ENCODE measurements around the gene TRAFD1.
A peak's percentile ranks its signal among the peaks of the same experiment; 100 is the strongest.

Gene TRAFD1

GRCh38 chr12:112179916-112180315 is 54.6 kb downstream of the TRAFD1 start:
- DNase-seq: no peak

- no peak for DNase-seq
Observed at GRCh38 chr12:112180422-112180821, 55.1 kb downstream of the TRAFD1 start.

DNA sequence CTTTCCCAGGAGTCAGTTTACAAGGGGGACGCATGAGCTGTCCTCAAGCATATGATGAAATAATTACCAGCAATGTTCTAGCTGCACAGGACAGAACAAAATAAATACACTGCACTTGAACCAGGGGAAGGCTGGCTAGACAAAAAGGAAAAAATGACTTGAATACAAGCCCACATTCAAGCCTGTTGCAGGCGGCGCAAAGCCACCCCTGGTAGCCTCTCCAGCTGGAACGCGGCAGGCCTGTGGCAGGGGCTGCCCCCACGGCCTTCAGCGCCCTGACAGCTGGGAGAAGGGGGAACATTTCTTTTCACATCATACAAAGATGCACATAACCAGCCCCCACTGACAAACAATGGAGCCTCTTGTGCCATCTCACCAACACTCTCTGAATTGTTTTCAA is 57.1 kb downstream of the TRAFD1 start:
- DNase-seq: no peak

- peak; percentile 71 for DNase-seq
Observed at GRCh38 chr12:112183141-112184021, 58.0 kb downstream of the TRAFD1 start.

- DNase-seq: no peak
Observed at GRCh38 chr12:112184056-112184887, 58.9 kb downstream of the TRAFD1 start.

- no peak for DNase-seq
Observed at GRCh38 chr12:112185093-112185923, 59.9 kb downstream of the TRAFD1 start.

DNA sequence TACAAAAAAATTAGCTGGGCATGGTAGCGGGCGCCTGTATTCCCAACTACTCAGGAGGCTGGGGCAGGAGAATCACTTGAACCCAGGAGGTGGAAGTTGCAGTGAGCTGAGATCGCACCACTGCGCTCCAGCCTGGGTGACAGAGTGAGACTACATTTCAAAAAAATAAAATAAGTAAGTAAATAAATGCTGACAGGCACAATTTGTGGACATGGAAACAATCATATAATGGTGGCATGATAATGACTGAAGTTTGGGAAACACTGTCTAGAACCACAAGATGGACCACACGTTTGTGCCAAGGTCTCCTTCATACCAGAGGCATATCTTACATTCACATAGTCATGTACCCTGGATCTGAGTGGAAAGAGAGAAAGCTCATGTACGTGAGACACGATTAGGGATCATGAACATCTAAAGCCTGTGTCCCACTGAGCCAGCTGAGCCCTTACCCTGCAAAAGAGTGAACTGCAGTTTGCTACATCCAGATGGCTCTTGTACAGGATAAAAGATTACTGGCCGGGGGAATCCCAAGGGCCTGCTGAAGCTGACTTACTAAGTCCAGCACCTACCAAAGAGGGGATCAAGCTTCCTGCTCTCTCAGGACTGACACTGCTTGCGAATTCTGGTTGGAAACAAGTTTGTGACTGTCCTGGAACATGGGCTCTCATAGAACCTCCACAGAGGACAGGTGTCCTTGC is 62.9 kb downstream of the TRAFD1 start:
- DNase-seq: no peak

DNA sequence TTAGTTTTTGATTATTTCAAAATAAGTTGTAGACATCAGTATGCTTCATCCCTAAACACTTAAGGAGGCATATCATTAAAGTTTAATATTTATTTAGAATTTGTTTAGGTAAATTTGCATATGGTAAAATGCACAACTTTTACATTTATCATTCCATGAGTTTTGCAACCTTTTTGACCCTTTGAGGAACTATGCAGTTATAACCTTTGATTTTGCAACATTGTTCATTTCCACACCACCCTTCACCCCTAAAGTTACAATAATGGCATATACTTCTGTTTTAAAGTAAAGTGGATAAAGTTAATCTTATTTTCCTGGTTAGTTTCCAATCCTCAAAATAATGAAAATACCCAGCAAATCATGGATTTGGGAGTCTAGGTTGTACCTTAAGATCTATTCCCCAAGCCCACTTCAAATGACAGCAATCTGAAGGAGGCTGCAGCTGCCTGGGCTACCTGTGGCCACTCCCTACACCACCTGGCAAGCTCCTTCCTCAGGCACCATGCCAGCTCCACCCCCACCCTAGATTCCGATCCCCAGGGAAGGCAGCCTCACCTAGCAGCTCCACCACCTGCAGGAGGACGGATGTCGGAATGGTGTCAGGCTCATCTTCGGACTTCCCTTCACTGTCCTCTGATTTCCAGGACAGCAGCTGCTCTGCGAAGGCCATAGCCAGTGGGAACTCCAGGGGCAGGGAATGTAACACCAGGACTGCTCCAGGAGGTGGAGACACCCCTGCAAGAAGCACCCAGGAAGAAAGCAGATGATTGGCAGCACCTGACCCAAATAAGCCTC is 65.1 kb downstream of the TRAFD1 start:
- DNase-seq: no peak

DNA sequence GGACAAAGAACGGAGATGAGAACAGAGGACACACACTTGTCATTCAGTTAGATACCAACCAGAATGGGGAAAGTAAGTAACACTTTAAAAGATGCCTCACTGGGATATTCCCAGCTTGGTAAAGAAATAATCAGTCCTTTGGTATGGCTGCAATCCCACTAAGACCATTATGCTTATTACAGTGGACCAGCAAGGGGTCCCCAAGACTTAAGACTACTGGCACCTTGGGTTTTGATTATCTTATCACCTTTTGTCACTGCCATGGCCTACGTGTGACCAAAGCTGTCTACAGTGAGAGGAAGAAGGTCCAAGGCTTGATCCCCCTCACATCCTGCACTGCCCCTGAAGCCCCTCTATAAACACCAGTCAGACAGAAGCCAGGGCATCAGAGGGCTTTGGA is 65.8 kb downstream of the TRAFD1 start:
- DNase-seq: no peak

GRCh38 chr12:112191840-112192321 is 66.5 kb downstream of the TRAFD1 start:
- no peak for DNase-seq

DNA sequence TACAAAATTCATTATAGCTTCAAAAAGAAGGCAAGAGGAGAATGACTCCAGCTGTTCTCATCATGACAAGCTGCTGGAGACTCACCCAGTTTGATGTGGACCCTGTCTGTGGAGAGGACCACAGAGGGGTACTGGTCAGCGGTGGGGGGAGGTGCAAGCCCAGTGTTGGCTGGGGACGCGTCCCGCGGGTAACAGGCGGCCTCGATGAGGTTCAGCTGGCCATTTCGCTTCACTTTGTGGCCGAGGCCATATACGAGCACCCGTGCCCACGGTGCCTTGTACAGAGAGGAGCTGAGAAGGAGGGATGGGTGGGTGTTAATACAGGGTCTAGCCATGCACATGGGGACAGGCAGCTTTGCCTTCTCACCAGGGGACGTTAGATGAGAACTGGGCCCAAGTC is 67.1 kb downstream of the TRAFD1 start:
- DNase-seq: no peak

GRCh38 chr12:112194601-112195247 is 69.4 kb downstream of the TRAFD1 start:
- DNase-seq: no peak

GRCh38 chr12:112196196-112196875 is 71.0 kb downstream of the TRAFD1 start:
- DNase-seq: no peak

DNA sequence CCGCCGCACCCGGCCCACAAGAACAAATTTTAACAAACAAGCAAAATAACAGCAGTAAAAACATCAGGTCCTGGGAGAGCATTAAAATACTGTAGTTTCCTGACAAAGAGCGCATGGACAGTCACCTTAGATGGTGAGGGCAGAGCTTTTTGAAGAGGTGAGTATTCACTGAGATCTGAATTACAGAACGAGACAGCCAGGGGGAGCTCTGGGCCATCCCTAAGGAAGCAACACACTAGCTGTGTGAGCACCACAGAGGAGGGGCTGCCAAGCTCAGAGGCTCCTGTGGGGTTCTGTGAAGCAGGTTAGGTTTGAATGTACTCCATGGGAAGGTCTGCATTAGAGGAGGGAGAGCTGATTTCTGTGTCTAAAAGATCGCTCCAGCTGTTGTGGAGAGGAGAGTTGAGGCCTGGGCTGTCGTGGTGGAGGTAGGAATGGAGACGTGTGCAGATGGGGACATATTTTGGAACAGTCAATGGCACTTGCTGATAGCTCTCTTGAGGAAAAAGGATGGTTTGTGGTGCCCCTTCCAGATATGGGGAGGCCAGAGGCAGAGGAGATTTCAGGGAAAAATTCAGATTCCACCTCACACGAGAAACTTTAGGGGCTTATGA is 72.9 kb downstream of the TRAFD1 start:
- DNase-seq: peak; percentile 61

GRCh38 chr12:112199136-112199535 is 73.8 kb downstream of the TRAFD1 start:
- no peak for DNase-seq
